ELF-1 (cell line): Measurements from ENCODE around the gene MPC1.
"Not testable (repeated sequence)": the region's sequence is repeated elsewhere in the genome, so short reads cannot be mapped to it uniquely, and the experiment has no call there.

Experiments used
- DNase-seq: peaks from one replicate; pipeline ENCODE4 v3.0.0-alpha.2; 2016; ENCODE audit warnings: low read depth, low spot score

The MPC1 gene

GRCh38 chr6:166345672-166346071 is 37.1 kb downstream of the MPC1 start:
- not testable (repeated sequence) for DNase-seq

- DNase-seq: not testable (repeated sequence)
These were observed 37.8 kb downstream of the MPC1 start for GRCh38 chr6:166344921-166345320.

GRCh38 chr6:166344240-166344639 is 38.5 kb downstream of the MPC1 start:
- DNase-seq: peak; percentile 85

GRCh38 chr6:166343150-166343487 is 39.6 kb downstream of the MPC1 start:
- no peak for DNase-seq

DNA sequence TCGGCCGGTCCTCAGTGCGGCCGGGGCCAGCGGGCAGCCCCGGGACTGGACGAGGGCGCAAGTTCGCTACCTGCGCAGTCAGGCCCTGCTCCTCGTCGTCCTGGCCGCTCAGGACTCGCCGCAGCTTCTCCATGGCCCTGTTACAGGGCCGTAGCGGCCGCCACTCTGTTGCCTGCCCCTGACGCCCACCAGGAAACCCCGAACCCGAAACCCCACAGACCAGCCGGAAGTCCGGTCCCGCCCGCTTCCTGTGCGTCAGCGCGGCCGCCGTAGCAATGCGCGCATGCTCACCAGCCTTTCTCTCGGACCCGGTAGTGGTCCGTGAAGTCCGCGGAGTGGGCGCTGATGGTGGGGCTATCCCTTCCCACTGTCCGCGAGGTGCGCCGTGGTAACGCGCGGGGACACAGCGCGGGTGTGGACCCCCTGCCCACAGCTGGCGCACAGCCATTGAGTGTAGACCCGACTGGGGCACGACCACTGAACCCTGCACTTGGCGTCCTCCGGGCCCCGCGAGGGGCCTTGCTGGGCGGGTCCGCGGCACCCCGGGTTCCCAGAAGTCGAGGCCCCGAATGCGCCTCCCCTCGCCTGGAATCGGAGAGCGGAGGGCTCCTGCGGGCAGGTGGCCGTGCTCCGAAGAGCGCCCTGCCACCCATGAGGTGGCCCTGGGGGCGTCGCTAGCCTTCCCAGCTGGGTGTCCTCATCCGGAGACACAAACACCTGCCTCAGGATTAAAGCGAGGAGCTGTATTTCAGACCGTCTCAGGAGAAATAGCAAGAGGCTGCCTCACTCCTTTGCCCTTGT is 40.2 kb downstream of the MPC1 start, which contains the start of gene SFT2D1:
Gene SFT2D1, minus strand, starts transcription at position 197 of the 801 bp plus-strand sequence. Its CDS starts 64 bp downstream, at position 133.
- peak; percentile 86 for DNase-seq

- DNase-seq: no peak
These were observed 40.8 kb downstream of the MPC1 start for GRCh38 chr6:166341977-166342348.

DNA sequence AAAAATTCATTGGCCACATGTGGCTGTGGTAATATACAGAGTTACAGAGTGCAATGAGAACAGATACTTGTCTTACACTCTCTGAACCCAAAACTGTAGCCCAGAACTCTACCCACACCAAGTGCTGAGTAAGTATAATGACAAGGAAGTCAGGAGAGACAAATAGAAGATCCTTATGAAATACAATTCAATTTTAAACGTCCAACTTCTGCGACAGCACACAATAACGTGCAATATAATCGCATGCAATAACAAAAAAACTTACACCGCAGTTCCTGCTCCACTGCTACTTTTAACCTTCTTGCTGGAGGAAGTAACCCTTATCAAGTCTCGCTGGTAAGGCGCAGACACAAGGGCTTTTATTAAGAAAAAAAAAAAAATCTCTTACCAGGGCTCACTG is 41.3 kb downstream of the MPC1 start:
- DNase-seq: no peak

DNA sequence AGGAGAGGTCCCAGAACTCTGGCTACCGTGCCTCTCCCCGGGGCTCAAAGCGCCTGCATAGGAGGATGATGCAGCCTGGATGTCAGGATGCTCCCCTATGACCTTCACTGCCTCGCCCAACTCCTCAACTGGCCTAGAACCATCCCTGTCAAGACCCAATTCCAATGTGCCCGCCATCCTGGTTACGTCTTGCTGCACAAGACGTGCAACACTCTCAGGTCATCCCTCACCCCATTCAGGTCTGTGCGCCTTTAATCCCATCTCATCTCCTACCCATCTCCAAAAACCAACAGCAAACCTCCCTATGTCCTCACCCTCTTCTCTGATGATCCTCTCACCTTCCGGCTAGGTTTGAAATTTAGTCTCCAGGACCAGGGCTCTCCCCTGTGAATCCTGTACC is 43.9 kb downstream of the MPC1 start:
- no peak for DNase-seq

GRCh38 chr6:166336847-166337246 is 45.9 kb downstream of the MPC1 start:
- no peak for DNase-seq

DNA sequence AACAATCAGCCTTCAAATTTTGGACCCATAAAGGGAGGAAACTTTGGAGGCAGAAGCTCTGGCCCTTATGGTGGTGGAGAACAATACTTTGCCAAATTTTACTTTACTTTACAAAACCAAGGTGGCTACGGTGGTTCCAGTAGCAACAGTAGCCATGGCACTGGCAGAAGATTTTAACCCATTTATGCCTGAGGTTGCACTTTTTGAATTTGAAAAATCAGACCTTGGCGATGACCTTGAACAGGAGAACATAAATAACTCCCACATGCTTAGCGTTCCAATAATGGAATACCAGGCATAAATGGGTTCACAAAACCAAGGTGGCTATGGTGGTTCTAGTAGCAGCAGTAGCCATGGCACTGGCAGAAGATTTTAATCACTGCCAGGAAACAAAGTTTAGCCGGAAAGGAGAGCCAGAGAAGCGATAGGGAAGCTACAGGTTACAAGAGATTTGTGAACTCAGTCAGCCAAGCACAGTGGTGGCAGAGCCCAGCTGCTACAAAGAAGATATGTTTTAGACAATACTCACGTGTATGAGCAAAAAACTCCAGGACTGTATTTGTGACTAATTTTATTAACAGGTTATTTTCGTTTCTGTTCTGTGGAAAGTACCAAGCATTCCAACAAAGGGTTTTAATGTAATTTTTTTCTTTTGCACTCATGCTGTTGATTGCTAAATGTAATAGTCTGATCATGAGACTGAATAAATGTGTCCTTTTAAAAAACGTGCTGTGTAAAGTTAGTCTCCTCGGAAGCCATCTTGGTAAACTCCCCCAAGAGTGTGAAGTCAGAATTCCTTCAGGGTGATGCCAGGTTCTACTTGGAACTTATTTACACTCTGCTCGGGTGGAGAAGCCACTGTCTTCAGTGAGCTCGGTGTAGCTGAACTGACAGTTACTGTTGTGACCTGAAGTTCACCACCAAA is 47.1 kb downstream of the MPC1 start:
- DNase-seq: no peak

GRCh38 chr6:166334878-166335277 is 47.9 kb downstream of the MPC1 start:
- no peak for DNase-seq

DNA sequence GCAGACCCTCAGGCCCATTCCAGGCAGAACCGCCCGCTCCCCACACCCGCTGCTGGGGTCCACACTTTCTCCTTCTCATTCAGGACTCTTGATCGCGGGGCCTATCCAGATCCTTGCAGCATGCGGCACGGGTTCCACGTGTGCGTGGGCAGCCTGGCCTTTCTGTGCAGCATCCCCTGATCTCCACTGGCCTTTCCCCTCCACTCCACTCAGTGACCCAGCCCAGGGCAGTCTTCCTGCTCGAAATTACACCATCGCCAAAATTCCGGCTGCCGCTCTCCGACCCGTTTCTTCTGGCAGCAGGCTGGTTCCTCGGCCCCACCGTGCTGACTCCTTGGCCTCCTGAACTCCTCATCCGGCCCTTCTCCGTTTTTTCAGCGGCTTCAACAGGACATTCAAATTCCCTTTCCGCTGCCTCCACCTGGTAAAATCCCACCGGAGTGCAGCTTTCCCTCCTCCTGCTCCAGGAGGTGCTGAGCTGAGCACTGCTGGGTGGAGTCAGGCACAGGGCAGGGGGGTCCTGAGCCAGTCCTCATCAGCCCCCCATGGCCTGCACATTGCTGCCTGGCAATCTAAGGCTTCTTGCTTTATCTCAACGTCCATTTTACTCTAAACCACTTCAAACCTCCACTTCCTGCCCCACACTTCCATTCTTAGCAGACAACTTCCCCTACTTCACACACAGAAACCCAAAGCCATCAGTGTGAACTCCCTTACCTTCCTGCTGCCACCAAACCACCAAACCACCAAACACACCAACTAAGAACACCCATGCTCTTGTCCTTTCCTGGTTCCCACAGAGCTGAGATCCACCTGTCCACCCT is 49.4 kb downstream of the MPC1 start:
- DNase-seq: no peak

- DNase-seq: no peak
These were observed 51.0 kb downstream of the MPC1 start for GRCh38 chr6:166331503-166332415.

- DNase-seq: peak; percentile 74
These were observed 52.1 kb downstream of the MPC1 start for GRCh38 chr6:166330612-166331011.

DNA sequence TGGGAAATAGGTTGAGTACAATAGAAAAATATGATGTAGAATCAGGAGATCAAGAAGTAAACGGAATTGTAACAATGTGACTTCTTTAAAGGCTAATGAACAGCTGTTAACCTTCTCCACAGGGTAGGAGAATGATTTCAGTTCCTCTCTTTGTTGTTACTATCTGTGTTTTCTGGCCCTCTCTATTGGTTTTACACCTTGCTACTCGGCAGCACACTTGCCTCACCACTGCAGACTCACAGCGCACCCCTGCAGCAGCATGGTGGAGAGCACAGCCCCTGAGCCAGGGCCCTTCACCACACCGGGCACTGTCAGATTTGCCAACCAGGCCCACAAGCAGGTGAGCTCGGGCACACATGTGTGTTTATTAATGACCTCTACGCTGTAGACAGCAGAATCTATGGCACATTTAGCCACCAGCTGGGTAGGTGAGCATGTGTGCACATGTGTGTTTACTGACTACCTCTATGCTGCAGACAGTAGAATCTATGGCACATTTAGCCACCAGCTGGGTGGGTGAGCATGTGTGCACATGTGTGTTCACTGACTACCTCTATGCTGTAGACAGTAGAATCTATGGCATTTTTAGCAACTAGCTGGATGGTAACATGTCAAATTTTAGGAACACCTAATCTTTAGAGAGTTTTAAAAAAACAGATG is 57.2 kb downstream of the MPC1 start:
- no peak for DNase-seq

DNA sequence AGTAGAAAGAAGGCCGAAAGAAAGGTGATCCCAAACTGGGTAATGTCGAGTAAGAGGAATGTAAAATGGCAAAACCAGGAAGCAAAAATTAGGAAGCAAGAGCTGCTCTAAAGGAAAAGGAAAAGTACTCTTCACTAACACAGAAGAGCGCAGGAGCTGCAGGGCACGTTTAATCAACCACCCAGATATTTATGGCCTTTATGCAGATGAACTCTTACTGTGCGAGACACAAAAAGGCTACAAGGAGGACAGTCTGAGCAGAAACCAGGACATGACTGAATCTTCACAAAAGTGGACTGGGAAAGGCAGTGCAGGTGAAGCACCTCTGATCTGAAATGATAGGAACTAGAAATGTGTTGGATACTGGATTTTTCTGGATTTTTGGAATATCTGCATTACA is 59.3 kb downstream of the MPC1 start:
- no peak for DNase-seq

GRCh38 chr6:166318649-166319600 is 63.8 kb downstream of the MPC1 start:
- no peak for DNase-seq

GRCh38 chr6:166318227-166318626 is 64.5 kb downstream of the MPC1 start:
- DNase-seq: no peak
